ENCODE data around the gene DMXL2.
"Not testable (repeated sequence)": the region's sequence is repeated elsewhere in the genome, so short reads cannot be mapped to it uniquely, and the experiment has no call there.

The DMXL2 gene

GRCh38 chr15:51620641-51621040 lies 1.9 kb downstream of the DMXL2 start:
- Histone ChIP-seq H3K9ac (ENCODE audit: low read length) (no peak overlapping the region), H3K27me3 (ENCODE audit: control insufficient read depth in 1 of 2, insufficient read depth in 2 of 2, low read length in 2 of 2) (no peaks in the 10 kb centered on the region), H3K4me1 (ENCODE audit: insufficient read depth, low read length) (peaks cover 19% of the 10 kb centered on the region), H3K4me3 (ENCODE audit: low read depth in 1 of 2, low read length in 2 of 2) (peak overlapping the region in 1 of 2 donors; percentile 94), H3K9me3 (ENCODE audit: low read length) (no peaks in the 10 kb centered on the region), H3K36me3 (ENCODE audit: insufficient read depth, low read length) (no peaks in the 10 kb centered on the region), H3K27ac (ENCODE audit: low read depth, low read length) (no peak overlapping the region)

GRCh38 chr15:51620122-51620521 lies 2.4 kb downstream of the DMXL2 start:
- H3K27ac ChIP-seq (ENCODE audit: low read depth, low read length) = peak overlapping the region; percentile 26
- H3K27me3 ChIP-seq (ENCODE audit: control insufficient read depth in 1 of 2, insufficient read depth in 2 of 2, low read length in 2 of 2) = no peaks in the 10 kb centered on the region
- H3K9ac ChIP-seq (ENCODE audit: low read length) = no peak overlapping the region
- peaks cover 19% of the 10 kb centered on the region for H3K4me1 ChIP-seq (ENCODE audit: insufficient read depth, low read length)
- H3K9me3 ChIP-seq (ENCODE audit: low read length) = no peaks in the 10 kb centered on the region
- H3K36me3 ChIP-seq (ENCODE audit: insufficient read depth, low read length) = no peaks in the 10 kb centered on the region
- no peak overlapping the region for H3K4me3 ChIP-seq (ENCODE audit: low read depth in 1 of 2, low read length in 2 of 2)

- no peak overlapping the region for H3K9ac ChIP-seq (ENCODE audit: low read length)
- H3K27ac ChIP-seq (ENCODE audit: low read depth, low read length) = peak overlapping the region; percentile 26
- H3K9me3 ChIP-seq (ENCODE audit: low read length) = no peaks in the 10 kb centered on the region
- no peaks in the 10 kb centered on the region for H3K27me3 ChIP-seq (ENCODE audit: control insufficient read depth in 1 of 2, insufficient read depth in 2 of 2, low read length in 2 of 2)
- H3K4me1 ChIP-seq (ENCODE audit: insufficient read depth, low read length) = peaks cover 19% of the 10 kb centered on the region
- H3K36me3 ChIP-seq (ENCODE audit: insufficient read depth, low read length) = no peaks in the 10 kb centered on the region
- H3K4me3 ChIP-seq (ENCODE audit: low read depth in 1 of 2, low read length in 2 of 2) = no peak overlapping the region
Observed at GRCh38 chr15:51619331-51620035, 3.1 kb downstream of the DMXL2 start.

- H3K36me3 ChIP-seq (ENCODE audit: insufficient read depth, low read length) = no peaks in the 10 kb centered on the region
- H3K9ac ChIP-seq (ENCODE audit: low read length) = no peak overlapping the region
- H3K9me3 ChIP-seq (ENCODE audit: low read length) = no peaks in the 10 kb centered on the region
- H3K4me3 ChIP-seq (ENCODE audit: low read depth in 1 of 2, low read length in 2 of 2) = no peak overlapping the region
- no peaks in the 10 kb centered on the region for H3K27me3 ChIP-seq (ENCODE audit: control insufficient read depth in 1 of 2, insufficient read depth in 2 of 2, low read length in 2 of 2)
- no peak overlapping the region for H3K27ac ChIP-seq (ENCODE audit: low read depth, low read length)
- peaks cover 14% of the 10 kb centered on the region for H3K4me1 ChIP-seq (ENCODE audit: insufficient read depth, low read length)
Observed at GRCh38 chr15:51617886-51618285, 4.7 kb downstream of the DMXL2 start.

- Histone ChIP-seq H3K36me3 (ENCODE audit: insufficient read depth, low read length) (no peaks in the 10 kb centered on the region), H3K4me3 (ENCODE audit: low read depth in 1 of 2, low read length in 2 of 2) (no peak overlapping the region), H3K9me3 (ENCODE audit: low read length) (no peaks in the 10 kb centered on the region), H3K27me3 (ENCODE audit: control insufficient read depth in 1 of 2, insufficient read depth in 2 of 2, low read length in 2 of 2) (no peaks in the 10 kb centered on the region), H3K9ac (ENCODE audit: low read length) (no peak overlapping the region), H3K27ac (ENCODE audit: low read depth, low read length) (no peak overlapping the region), H3K4me1 (ENCODE audit: insufficient read depth, low read length) (no peaks in the 10 kb centered on the region)
Observed at GRCh38 chr15:51613951-51614350, 8.6 kb downstream of the DMXL2 start.

GRCh38 chr15:51612669-51613068 lies 9.9 kb downstream of the DMXL2 start:
- not testable (repeated sequence) for H3K4me3 ChIP-seq (ENCODE audit: low read depth in 1 of 2, low read length in 2 of 2); H3K27me3 ChIP-seq (ENCODE audit: control insufficient read depth in 1 of 2, insufficient read depth in 2 of 2, low read length in 2 of 2); H3K9me3 ChIP-seq (ENCODE audit: low read length); H3K4me1 ChIP-seq (ENCODE audit: insufficient read depth, low read length); H3K36me3 ChIP-seq (ENCODE audit: insufficient read depth, low read length); H3K27ac ChIP-seq (ENCODE audit: low read depth, low read length); H3K9ac ChIP-seq (ENCODE audit: low read length)

- not testable (repeated sequence) for H3K9ac ChIP-seq (ENCODE audit: low read length); H3K27me3 ChIP-seq (ENCODE audit: control insufficient read depth in 1 of 2, insufficient read depth in 2 of 2, low read length in 2 of 2); H3K9me3 ChIP-seq (ENCODE audit: low read length); H3K4me3 ChIP-seq (ENCODE audit: low read depth in 1 of 2, low read length in 2 of 2); H3K27ac ChIP-seq (ENCODE audit: low read depth, low read length); H3K4me1 ChIP-seq (ENCODE audit: insufficient read depth, low read length); H3K36me3 ChIP-seq (ENCODE audit: insufficient read depth, low read length)
Observed at GRCh38 chr15:51603462-51603948, 19.1 kb downstream of the DMXL2 start.

GRCh38 chr15:51603002-51603401 lies 19.6 kb downstream of the DMXL2 start:
- Histone ChIP-seq H3K27ac (ENCODE audit: low read depth, low read length) (no peak overlapping the region), H3K36me3 (ENCODE audit: insufficient read depth, low read length) (no peaks in the 10 kb centered on the region), H3K4me3 (ENCODE audit: low read depth in 1 of 2, low read length in 2 of 2) (no peak overlapping the region), H3K27me3 (ENCODE audit: control insufficient read depth in 1 of 2, insufficient read depth in 2 of 2, low read length in 2 of 2) (no peaks in the 10 kb centered on the region), H3K4me1 (ENCODE audit: insufficient read depth, low read length) (no peaks in the 10 kb centered on the region), H3K9ac (ENCODE audit: low read length) (no peak overlapping the region), H3K9me3 (ENCODE audit: low read length) (no peaks in the 10 kb centered on the region)

- Histone ChIP-seq H3K27me3 (ENCODE audit: control insufficient read depth in 1 of 2, insufficient read depth in 2 of 2, low read length in 2 of 2) (no peaks in the 10 kb centered on the region), H3K36me3 (ENCODE audit: insufficient read depth, low read length) (no peaks in the 10 kb centered on the region), H3K4me1 (ENCODE audit: insufficient read depth, low read length) (no peaks in the 10 kb centered on the region), H3K27ac (ENCODE audit: low read depth, low read length) (no peak overlapping the region), H3K4me3 (ENCODE audit: low read depth in 1 of 2, low read length in 2 of 2) (no peak overlapping the region), H3K9ac (ENCODE audit: low read length) (no peak overlapping the region), H3K9me3 (ENCODE audit: low read length) (no peaks in the 10 kb centered on the region)
Observed at GRCh38 chr15:51602484-51602883, 20.1 kb downstream of the DMXL2 start.

GRCh38 chr15:51601801-51602200 lies 20.8 kb downstream of the DMXL2 start:
- H3K4me3 ChIP-seq (ENCODE audit: low read depth in 1 of 2, low read length in 2 of 2) = no peak overlapping the region
- no peaks in the 10 kb centered on the region for H3K36me3 ChIP-seq (ENCODE audit: insufficient read depth, low read length)
- no peaks in the 10 kb centered on the region for H3K27me3 ChIP-seq (ENCODE audit: control insufficient read depth in 1 of 2, insufficient read depth in 2 of 2, low read length in 2 of 2)
- no peak overlapping the region for H3K9ac ChIP-seq (ENCODE audit: low read length)
- no peaks in the 10 kb centered on the region for H3K9me3 ChIP-seq (ENCODE audit: low read length)
- no peak overlapping the region for H3K27ac ChIP-seq (ENCODE audit: low read depth, low read length)
- no peaks in the 10 kb centered on the region for H3K4me1 ChIP-seq (ENCODE audit: insufficient read depth, low read length)

GRCh38 chr15:51600114-51600513 lies 22.5 kb downstream of the DMXL2 start:
- Histone ChIP-seq H3K9me3 (ENCODE audit: low read length) (no peaks in the 10 kb centered on the region), H3K27ac (ENCODE audit: low read depth, low read length) (no peak overlapping the region), H3K27me3 (ENCODE audit: control insufficient read depth in 1 of 2, insufficient read depth in 2 of 2, low read length in 2 of 2) (no peaks in the 10 kb centered on the region), H3K36me3 (ENCODE audit: insufficient read depth, low read length) (no peaks in the 10 kb centered on the region), H3K4me1 (ENCODE audit: insufficient read depth, low read length) (no peaks in the 10 kb centered on the region), H3K4me3 (ENCODE audit: low read depth in 1 of 2, low read length in 2 of 2) (no peak overlapping the region), H3K9ac (ENCODE audit: low read length) (no peak overlapping the region)

GRCh38 chr15:51589881-51590568 lies 32.5 kb downstream of the DMXL2 start:
- H3K27ac ChIP-seq (ENCODE audit: low read depth, low read length) = no peak overlapping the region
- H3K36me3 ChIP-seq (ENCODE audit: insufficient read depth, low read length) = no peaks in the 10 kb centered on the region
- no peak overlapping the region for H3K4me3 ChIP-seq (ENCODE audit: low read depth in 1 of 2, low read length in 2 of 2)

More at GRCh38 chr15:51589881-51590568, 32.5 kb downstream of the DMXL2 start:
- Histone ChIP-seq H3K9me3 (ENCODE audit: low read length) (no peaks in the 10 kb centered on the region), H3K9ac (ENCODE audit: low read length) (no peak overlapping the region), H3K4me1 (ENCODE audit: insufficient read depth, low read length) (no peaks in the 10 kb centered on the region), H3K27me3 (ENCODE audit: control insufficient read depth in 1 of 2, insufficient read depth in 2 of 2, low read length in 2 of 2) (no peaks in the 10 kb centered on the region)

All from muscle layer of colon (tissue), 2 donors.